Stimulated activated CD4-positive, alpha-beta T cell treated with anti-CD3 and anti-CD28 coated beads, Interleukin-12 subunit alpha, Interleukin-12 subunit beta, amount 100 ng/mL, for 4 hours (primary cell): ENCODE measurements around the gene SIK3.

Experiments
- DNase-seq: peaks from one replicate; pipeline ENCODE4 v3.0.0-alpha.2; 2020

The SIK3 gene

DNA sequence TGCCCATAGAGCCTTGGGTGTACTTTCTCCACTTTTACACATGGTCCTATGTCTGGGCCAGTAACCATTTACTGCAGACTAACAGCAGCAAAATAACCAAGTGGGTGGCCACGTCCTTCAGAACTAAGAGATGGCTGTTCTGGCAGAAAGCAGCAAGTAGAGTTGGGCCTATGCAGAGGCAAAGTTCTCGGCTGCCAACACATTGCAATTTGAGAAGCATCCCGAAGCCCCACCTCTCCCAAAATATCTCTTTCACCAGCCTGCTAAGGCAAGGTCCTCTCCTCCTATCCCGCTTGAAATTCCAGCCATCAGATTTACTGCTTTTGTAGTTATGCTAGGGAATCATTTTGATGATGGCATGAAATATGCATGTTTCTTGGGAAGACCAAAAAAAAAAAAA, 142.3 kb downstream of the SIK3 start:
- no peak for DNase-seq

DNA sequence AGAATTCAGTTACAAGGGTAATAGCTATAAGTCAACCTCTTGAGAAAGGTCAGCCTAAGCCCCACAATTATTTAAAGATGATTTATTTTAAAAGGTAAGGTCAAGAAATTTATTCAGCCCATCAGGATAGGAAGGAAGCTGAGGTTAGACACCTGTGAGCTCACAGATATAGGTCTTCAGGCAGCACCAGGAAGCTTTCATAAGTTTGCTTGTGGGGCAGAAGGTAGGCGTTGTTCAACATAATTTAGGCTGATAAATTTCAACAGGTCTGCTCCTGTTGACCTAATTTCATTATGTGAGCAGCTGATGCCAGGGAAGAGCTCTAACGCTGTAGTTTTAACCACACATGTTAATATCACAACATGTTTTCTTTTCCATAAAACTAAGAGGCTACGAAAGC, 142.7 kb downstream of the SIK3 start:
- DNase-seq, result no peak

DNA sequence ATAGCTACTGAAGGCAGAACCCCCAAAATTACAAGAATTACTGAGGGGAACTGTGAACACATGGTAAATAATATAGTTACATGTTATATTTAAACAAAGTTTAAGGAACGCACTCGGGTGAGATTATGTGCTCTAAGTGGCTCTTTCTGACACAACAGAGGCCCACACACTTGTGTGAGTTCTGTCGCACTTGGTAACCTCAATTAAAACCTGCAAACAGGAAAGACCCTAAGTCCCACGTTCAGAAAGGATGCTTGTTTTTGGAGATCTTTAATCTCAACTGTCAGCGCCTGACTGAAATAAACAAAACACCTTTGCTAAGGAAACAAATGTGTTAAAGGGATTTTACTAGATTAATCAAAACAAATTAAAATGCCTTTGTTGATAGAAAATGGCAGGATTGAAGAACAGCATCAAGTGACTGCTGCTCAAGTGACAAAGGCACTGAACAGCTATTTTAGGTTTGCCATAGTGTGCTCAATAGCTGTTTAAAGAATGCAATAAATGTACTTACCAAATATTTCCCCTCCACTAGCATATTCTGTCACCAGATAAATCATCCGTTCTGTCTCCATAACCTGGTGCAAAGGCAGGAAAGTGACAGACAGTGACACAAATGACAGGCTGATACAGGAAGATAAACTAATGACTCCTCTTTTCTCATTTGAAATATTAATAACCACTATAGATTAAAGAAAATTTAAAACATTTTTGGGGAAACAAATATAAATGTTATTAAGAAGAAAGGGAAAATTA, 144.5 kb downstream of the SIK3 start:
- DNase-seq, result no peak

DNA sequence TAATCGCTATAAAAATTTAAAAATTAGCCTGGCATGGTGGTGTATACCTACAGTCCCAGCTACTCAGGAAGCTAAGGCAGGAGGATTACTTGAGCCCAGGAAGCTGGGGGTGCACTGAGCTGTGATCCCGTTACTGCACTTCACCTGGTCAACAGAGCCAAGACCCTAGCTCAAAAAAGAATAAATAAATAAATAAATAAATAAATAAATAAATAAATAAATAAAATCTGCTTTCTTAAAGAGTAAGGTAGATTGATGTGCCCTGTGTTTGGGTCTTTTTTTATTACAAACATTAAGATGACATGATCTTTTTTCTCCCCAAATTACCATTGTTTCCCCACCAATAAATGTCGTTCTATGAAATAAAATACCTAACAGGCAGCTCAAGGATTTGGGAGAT, 146.5 kb downstream of the SIK3 start:
- no peak for DNase-seq

DNA sequence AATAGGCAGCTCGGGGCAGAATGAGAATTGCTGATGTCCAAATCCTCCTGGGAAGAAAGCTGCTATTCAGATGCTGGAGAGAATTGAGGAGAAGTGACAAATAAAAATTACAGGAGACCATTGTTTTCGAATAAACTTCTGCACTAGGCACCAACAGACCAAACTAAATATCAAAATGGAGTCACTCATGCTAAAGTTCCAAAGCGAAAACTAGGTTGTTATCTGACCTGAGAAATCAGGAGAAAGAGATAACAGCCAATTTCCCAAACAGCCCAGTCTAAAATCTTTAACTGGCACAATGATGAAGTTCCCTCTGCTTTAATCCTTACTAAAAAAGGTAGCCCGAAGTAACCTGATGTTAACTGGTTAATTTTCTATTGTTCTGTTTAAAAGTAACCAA, 148.0 kb downstream of the SIK3 start:
- DNase-seq, result no peak

DNA sequence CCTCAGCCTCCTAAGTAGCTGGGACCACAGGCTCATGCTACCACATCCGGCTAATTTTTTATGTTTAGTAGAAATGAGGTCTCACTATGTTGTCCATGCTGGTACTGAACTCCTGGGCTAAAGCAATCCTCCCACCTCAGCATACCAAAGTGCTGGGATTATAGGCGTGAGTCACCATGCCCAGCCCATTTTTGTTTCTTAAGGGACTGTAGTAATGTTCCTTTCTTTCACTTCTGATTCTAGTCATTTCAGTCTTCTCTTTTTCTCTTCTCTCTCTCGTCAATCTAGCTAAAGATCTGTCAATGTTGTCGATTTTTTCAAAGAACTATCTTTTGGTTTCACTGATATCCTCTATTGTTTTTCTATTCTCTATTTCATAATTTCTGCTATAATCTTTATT, 149.8 kb downstream of the SIK3 start:
- no peak for DNase-seq

DNA sequence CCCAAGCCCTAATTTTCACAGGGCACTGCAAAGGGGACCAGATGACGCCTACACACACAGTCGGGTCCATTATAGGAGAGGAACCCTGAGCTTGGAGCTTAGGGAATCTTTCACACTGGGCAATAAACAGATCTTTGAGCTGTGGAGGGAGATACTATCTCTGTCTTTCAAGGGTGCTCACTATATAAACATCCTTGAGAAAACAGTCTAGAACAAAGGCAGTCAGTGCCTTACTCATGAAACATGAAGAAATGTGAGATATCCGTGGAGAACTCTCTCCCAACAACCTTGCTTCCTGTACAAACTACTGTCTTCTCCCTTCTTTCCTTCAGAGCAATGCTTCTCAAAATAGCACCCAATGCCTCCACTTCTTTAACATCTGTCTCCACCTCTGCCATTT, 151.8 kb downstream of the SIK3 start:
- DNase-seq, result no peak

DNA sequence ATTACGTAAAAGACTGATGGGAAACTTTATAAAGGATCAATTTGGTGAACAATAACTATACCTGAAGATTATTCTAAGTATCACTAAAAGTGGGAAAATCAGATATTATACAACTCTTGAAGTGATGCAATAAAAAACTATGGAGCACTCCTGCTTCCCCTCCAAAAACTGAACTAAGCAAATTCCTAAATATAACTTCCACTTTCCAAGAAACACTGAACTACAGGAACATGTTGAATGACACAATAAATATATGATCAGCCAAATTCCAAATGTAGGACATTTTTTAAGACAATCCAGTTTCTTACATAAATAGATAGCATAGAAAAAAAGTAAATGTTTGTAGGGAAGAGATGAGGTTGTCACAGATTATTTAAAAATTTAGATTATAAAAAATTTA, 158.7 kb downstream of the SIK3 start:
- no peak for DNase-seq

DNA sequence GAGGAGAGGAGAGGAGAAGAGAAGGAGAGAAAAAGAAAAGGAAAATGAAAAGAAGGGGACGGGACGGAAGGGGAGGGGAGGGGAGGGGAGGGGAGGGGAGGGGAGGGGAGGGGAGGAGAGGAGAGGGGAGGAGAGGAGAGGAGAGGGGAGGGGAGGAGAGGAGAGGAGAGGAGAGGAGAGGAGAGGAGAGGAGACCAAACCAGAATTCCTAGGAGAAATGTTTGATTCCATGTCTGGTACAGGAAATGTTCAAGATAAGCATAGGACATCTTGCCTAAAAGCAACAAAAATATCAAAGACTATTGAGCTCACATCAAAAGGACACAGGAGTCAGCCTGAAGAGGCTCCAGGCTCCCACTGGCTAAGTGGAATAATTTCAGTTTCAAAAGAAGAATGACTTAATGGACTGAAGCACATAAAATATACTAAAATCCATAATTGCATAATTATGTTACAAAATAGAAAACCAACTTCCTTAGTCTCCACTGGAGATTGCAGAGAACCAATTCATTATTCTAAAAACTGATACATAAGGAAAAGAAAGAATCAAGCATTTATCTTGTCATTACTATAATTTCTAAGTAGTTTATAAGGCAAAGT, 159.7 kb downstream of the SIK3 start:
- no peak for DNase-seq

DNA sequence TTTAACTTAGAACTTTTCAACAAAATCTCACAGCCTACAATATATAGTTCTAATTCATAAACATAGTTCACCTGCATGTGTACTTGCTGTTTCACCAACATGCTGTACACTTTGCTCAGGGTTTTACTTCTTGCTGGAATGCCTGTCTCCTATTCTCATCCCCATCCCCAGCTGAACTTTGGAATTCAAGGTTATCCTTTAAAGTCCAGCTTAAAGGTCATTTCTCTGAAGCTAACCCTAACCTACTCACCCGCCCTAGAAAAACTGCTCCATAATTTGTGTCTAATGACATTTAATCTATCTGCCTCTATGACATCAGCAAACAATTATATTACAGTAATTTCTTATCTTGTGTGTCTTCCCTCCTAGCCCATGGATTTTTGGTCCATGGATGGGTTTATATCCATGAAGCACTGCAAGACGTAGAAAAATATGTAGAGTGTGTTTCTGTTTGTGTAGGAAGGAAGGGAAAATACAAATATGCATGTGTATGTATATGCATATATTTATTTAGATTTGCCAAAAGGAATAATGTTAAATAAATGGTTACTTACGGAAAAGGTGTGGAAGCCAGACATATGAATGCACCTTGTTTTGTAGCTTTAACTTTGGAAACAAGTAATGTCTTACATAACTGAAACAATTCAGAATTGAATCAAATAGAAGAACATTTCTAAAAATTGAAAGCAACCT, 161.3 kb downstream of the SIK3 start:
- no peak for DNase-seq

DNA sequence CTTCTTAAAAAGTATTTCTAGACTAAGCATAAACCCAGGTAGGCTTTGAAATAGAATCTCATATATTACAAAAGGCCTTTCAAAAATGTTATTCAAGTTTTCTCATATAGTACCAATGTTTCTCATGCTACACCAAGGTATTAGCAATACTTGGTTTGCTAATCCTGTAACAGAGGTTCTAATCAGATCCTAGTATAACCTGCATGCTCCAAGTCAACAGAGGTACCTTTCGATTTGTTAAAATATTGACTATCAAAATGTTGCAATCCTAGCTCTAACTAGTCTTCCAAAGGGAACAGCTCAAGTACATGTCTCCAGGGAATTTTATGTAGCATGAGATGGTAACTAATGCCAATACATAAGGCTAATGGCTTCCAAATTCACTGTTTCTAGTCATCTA, 162.7 kb downstream of the SIK3 start:
- DNase-seq, result no peak

DNA sequence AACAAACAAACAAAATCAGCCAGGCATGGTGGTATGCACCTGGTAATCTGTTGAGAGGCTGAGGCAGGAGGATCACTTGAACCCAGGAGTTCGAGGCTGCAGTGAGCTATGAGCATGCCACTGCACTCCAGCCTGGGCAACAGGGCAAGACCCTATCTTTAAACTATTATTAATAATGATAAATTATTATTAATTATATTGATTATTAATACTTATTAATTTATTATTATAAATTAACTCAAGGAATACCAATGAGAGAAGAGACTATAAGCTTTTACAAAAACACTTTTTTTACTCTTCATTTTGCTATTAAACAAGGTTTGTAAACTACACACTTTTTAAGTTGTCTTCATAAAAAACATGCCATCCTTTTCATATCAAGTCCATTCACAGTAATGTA, 163.1 kb downstream of the SIK3 start:
- DNase-seq, result no peak

DNA sequence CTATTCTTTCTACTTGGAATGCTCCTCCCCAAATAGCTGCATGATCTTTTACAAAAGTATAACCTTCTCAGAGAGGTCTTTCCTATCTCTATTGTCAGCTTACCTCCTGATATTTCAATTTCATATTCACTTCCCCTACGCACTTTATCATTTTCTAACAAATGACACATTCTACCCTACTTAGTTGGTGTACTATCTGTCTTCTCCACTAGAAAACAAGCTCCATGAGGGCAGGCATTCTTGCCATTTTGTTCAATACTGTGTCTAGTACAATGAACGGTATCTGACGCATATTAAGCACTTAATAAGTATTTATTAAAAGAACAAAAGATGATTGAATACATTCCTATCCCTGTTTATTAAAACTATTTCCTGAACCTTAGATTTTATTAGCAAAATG, 164.3 kb downstream of the SIK3 start:
- DNase-seq, result no peak

DNA sequence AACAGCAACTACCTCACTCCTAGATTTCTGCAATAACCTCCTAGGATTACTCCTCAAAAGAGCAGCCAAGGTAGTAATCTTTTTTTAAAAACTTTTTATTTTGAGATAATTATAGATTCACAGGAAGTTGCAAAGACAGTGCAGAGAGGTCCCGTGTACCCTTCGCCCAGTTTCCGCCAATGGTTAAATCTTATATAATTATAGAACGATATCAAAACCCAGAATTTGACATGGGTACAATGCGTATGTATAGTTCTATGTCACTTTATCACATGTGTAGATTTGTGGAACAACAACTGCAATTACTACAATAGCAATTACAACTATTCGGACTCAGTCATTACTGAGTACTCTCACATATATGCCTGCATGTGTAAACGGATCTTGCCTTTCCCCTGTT, 166.0 kb downstream of the SIK3 start:
- no peak for DNase-seq

DNA sequence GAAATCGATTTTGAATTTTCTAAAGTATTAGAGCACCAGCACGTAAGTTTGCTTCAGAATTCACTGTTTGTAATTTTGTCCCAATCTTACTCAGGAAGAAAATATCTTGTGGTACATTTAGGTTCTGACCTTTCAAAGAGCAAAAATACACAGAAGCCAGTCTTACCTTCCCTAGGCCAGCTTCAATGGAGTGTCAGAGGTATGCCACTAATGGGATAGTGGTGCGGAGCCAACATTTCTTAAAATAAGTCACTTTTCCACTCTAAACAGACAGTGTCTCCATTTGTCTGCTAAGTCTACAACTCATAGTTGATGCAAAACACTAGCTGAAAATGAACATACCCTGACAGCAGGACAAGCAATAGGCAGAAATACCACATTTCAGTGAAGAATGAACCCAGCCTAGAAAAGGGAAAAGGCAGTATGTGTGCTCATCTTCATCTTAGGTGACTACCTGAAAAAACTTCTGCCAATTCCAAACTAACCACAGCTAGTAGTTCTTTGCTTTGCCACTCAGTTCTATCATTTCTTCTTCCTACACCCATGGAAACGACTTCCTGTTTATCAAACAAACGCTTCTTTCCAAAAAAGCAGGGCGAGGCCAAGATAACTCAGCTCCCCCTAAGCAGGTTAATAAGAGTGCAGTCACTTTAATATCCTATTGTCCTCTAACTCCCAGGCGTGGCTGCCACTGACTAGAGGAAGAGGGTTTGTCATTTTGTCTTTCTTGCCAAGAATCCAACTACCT, 166.8 kb downstream of the SIK3 start:
- no peak for DNase-seq

DNA sequence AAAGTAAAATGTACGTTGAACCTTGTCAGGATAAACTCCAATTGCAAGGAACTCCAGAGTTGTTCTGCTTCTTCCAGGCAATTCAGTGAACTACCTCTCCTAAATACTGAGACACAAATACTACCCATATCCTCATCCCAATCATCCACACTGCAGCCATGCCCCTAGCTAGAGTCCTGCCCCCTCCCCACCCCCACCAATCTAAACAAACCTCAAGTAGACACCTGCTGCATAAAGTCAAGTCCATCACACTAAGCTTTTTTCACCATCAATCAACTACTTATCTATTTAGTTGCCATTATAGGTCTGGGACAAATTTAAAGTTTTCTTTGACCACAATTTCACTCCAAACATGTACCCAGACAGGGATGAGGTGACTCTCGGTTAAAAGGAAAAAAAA, 167.6 kb downstream of the SIK3 start:
- DNase-seq, result no peak

DNA sequence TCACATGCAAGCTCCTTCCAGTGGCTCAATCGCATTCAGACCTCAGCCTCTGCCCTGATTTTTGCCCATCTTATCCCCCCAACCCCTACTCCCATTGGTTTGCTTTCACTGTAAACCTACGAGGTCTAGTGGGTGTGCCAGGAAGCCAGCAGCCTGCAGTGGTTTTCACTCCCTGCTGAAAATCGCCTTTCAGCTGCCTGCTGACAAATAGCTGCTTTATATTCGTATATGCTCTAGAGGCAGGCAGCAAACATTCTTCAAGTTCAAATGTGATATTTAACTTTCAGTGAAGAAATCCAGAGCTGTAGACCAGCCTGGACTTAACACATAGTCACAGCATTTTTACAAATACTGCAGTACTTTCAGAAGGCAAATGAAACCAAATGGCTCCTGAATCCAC, 168.1 kb downstream of the SIK3 start:
- DNase-seq, result no peak

DNA sequence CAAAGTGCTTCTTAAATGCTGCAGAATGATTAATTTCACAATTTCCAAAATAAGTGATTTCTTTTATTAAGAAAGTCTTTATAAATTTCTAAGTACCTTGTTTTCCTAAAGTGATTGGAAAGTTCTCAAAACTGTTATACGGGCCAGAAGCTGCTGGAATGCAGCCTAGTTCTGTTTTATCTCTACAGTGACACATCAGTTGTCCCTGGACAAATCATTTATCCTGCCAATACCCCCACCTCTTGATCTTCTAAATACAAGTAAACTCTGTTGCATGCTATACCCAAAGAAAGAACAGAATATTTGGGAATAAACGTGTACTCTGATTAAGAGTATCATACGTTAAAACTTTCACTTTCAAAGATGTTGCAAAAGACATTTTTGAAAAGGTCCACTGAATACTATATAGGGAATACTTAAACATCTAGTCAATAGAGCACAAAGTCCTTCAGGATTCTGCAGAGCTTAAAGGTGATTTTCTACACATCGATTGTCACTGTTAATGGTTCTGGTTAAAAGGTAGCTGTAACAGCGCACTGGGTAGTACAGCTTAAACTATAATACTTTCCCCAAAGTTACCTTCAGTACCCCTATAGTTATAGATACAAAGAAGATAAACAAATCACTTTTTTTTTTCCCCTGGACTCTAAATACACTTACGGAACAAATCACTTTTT, 168.7 kb downstream of the SIK3 start:
- no peak for DNase-seq

DNA sequence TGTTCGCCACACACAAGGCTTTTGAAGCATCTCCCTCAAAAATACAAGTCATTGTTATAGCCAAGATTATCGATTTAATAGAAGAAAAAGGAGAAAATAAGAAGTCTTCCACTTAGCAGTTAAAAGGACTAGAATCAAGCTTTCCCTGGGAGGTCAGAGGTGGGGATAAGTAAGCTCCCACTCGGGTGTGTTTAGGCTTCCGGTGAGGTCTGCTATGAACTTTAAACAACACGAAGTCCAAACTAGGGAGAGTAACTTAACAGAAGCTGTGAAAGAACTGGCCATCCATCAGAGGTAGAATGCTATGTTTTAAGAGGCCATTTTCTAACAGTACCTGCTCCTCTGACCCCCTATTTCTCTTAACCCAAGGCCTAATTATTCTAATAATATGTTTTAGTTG, 169.4 kb downstream of the SIK3 start:
- no peak for DNase-seq

DNA sequence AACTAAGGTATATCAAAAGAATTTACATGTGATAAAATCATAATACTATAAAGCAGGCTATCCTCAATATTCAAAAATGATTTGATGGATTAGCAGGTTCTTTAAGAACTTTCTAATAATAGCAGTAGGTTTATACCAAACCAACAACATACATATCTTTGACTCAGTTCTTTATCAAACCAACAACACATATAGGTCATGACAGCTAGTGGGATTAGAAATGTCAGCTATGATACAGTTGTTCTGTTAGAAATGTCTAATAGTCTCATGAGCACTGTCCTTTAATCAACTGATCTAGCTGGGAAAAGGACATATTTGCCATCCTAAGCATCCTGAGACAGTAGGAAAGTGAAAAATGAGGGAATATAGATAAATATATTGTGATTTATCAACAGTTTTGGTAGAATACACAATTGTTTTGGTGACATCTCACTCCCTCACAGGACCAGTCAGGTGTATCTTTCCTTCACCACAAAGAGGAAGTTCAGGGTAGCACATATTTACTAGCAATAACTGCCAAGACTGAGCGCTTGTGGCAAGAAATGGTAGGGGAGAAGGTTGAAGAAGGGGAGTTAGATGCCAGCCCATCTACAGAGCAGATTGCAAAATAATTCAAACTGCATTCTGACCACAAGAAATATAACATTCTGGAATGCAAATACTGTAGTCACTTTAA, 170.0 kb downstream of the SIK3 start:
- DNase-seq, result no peak

DNA sequence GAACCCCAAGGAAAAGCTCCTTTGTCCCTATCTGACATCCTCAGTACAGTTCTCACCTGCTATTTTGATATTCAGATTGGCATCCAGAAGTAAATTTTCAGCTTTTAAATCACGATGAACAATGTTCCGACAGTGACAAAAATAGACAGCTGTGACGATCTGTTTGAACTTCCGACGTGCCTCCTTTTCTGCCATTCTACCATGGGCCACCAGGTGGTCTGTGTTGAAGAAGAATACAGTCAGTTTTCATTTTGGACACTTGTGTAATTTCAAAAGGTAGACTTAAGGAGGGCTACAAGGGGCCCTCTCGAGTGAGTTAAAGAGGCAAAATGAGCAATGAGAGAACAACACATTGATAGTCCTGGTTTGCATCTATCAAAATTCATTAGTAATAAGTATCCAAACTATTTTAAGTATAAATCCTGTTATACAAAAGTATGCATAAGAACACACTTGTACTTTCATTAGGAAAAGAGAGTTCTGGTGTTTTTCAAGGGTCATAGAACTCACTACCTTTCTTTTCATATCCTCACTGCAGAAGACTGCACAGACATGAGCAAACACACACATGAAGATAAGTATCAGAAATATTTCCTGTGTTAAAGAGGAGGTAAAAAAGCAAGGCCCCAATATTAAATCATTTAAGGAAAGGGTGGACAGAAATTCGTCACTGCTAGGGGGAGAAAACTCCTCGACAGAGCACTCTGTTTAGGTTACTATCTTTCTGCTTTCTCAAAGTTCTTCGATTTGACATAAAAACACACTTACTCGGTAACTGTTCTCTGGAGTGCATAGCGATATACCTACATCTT, 170.9 kb downstream of the SIK3 start:
- no peak for DNase-seq

DNA sequence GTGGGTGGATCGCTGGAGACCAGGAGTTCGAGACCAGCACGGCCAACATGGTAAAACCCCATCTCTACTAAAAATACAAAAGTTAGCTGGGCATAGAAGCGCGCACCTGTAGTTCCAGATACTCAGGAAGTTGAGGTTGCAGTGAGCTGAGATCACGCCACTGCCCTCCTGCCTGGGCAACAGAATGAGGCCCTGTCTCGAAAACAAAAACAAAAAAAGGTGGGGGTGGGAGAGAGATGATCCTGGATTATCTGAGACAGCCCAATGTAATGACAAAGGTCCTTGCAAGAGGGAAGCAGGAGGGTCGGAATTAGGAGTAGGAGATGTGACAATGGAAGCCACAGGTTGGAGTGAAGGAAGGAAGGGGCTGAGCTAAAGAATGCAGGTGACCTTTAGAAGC, 173.2 kb downstream of the SIK3 start:
- no peak for DNase-seq
